ENCODE measurements around the gene AOX1.
"Not testable (repeated sequence)": the region's sequence is repeated elsewhere in the genome, so short reads cannot be mapped to it uniquely, and the experiment has no call there.

The AOX1 gene

DNA sequence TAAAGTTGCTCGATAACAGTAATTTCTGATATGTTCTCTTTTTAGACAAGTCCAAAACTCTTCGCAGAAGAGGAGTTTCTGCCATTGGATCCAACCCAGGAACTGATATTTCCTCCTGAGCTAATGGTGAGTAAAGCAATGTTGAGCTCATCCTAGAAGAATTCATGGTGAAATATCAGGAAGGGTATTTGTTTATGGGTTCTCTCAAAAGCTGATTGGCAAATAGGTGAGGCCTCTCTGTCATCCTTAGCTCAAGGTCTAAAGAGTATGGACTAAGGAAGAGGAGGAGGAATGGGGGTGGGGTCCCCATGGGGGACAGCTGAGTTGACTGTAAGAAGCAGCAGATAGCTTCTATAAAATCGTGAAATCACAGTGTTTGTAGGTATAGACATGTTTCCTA lies 18.2 kb downstream of the AOX1 start:
- DNase-seq = no peak

DNA sequence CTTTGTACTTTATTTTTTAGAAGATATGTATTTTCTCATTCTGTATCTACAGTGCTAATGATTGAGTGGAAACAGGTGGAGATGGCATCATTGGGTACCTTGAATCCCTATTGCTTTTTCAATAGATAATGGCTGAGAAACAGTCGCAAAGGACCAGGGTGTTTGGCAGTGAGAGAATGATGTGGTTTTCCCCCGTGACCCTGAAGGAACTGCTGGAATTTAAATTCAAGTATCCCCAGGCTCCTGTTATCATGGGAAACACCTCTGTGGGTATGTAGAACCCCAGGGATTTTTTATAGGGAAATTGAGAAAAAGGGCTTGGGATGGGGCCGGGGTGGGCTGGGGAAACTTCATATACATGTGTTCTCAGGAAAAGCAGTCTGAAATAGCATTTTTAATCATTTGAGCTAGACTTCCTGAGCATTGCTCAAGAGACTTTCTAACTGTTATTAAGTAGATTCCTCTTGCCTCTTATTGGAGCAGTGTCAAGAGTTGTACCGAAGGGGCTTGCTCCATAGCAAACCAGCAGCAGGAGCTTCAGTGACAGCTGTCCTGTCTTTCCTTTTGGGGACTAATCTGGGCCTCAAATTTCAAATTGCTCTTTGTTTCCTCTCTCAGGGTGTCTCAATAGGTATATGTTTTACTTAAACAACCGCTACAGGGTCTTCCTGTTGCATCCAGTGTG lies 18.9 kb downstream of the AOX1 start:
- DNase-seq = no peak

DNA sequence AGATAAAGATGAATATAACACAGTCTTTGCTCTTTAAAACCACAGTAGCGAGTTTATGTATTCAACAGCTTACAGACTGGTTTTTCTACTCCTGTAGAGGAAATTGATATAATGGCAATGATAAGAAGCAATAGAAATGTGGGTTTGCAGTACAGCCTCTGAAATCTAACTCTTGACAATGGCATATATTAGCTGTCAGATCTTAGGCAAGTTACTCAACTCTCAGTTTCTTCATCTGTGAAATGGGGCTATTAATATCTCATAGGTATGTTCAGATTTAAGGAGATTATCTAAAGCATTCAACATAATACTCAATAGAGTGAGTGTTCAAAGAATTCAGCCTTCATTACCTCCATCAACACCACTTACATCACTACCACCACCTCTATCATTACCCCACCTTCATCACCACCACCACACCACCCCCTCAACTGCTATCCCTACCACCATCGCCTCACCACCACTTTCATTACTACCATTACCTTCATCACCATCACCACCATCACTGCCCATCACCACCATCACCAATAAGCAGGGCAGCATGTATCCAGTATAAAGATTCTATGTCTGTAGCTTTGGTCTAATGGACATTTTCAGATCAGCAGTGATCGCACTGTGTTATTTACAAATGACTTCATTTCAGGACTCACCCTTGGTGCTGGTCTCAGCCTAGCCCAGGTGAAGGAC lies 22.7 kb downstream of the AOX1 start:
- no peak for DNase-seq

DNA sequence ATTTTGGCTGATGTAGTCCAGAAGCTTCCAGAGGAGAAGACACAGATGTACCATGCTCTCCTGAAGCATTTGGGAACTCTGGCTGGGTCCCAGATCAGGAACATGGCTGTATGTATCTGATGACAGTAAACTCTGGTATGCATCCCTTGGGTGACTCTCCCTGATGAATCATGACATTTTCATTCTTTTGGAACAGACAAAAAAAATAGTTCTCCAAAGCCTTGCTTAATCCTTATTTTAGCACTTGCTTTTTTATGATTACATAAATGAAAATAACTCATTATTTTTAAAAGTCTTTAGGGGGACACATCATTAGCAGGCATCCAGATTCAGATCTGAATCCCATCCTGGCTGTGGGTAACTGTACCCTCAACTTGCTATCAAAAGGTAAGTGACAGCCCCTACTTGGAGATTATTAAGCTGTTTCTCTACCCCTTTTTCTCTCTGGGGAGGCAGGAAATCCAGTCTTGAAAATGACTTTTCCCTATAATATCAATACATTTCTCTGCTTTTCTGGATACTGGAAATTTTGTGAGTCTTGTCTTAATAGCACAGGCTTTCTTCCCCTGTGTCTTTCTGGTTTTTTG lies 23.3 kb downstream of the AOX1 start:
- DNase-seq = no peak

DNA sequence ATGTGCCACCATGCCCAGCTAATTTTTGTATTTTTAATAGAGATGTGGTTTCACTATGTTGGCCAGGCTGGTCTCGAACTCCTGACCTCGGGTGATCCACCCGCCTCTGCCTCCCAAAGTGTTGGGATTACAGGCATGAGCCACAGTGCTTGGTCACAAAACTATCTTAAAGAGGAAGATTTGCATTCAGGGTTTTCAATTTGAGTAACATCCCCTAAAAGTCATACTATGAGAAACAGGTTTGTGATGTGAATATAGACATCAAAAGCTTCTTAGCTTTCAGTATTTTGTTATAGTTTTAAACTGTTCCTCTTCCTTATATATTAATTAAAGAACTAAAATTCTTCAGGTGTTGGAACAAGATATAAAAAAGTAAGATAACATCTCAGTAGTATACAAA lies 24.4 kb downstream of the AOX1 start:
- DNase-seq = not testable (repeated sequence)

GRCh38 chr2:200613692-200614091 lies 27.9 kb downstream of the AOX1 start:
- no peak for DNase-seq

- no peak for DNase-seq
Measured at GRCh38 chr2:200614249-200614648, 28.4 kb downstream of the AOX1 start.

DNA sequence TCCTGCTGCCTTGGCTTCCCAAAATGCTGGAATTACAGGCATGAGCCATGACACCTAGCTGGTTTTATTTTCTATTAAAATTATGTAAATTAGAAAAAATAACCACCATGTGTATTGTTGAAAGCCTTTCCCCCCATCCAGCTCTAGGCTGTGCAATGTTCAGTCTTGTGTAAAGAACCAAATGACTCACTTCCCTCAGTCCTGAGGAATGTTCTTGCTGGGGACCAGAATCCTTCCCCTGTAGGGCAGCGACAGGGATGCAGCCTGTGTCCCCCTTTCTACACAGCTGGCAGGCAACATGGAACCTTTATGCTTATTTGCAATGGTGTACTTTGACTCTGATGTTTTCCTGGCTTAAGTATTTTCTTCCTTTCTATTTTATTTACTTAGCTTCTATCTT lies 29.4 kb downstream of the AOX1 start:
- no peak for DNase-seq

DNA sequence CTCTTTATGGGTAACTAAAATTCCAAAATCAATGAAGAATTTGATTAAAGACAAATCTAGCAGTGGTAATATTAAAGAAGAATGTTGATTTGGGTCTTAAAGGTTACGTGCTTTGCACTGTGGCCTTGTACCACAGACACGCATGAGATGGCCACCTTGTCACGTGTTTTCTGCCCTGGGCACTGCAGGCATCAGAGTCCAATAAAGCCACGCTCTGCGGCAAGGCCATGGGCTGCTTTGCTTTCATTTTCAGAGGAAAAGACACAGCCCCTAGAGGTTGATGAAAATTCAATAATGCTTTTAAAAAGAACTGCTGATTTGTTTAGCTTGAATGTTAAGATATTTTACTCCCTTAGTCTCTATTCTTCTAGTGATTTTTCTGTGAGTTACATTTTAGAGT lies 30.4 kb downstream of the AOX1 start:
- no peak for DNase-seq

DNA sequence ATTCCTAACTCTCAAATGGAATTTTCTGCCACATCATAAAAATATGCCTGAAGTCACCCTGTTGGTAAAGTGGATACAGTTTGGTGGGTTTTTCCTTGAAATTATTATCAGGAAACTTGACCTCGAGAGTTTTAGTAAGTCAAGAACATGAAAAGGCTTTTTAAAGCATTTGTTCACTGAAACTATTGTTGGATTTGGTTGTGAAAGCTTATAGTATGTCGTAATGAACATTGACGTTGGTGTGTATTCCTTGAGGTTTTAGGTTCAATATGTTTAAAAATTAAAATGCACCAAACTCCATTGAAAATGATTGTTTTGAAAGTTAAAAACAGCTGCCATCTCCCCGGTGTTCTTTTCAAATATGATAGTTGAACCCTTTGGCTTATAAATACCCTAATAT lies 30.8 kb downstream of the AOX1 start:
- no peak for DNase-seq

DNA sequence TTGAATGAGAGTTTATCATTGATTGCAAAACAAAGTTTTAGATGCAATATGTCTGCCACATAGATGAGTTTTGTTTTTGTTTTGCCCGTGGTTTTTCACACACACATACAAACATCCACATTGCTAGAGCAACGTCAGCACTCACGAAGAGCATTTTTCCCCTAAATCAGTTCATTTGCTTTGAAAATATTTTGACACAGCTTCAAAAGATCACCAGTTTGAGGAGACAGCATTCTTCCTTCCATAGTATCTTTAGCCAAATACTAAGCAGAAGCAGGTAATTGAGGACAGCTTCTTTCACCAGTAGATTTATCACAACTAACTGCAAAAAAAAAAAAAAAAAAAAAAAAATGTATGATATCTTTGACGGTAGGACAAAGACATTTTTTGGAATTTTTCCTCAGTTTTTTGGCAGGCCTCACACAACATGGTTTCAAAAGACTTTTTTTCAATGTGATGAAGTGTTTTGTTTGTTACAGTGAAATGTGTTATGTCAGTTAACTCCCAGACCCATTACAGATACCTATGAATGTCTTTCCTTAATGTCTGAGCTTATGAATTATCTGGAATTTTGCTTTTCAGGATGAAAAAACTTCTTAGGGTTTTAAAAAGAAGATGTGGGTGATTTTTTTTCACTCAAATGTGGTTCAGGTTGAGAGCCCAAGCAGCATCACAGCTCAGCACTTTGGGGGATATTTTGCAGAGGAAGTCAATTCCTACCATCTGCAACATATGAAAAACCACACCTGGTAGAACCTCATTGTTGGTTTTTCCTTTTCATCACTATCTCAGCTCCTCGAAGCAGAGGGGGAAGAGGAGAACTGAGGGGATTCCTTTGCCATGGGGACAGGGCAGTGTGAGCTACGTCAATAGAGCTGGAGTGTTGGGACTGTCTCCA lies 31.6 kb downstream of the AOX1 start:
- DNase-seq = no peak

GRCh38 chr2:200618054-200618419 lies 32.2 kb downstream of the AOX1 start:
- no peak for DNase-seq

DNA sequence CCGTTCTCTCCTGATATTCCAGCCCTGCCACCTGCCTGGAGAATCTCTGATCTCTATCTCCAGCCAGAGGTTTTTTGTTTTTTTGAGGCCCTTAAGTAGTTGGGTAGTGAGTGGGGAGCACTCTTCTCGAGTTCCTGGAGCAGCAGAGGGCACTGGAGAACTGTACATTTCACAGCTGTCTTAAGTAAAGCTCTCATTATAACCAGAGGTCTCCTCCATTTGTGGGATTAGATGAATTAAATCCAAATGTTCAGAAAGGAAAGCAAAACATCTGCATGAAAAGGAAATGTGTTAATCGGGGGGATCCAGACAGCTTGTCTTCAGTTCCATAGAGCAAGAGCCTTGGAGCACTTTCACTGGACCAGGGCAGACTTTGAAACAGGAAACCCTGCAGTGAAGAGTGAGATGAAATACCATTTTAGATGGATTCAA lies 32.8 kb downstream of the AOX1 start:
- no peak for DNase-seq

GRCh38 chr2:200619279-200619678 lies 33.5 kb downstream of the AOX1 start:
- no peak for DNase-seq

GRCh38 chr2:200620606-200621390 lies 35.0 kb downstream of the AOX1 start:
- DNase-seq = no peak

- DNase-seq = no peak
Measured at GRCh38 chr2:200622106-200622505, 36.3 kb downstream of the AOX1 start.

DNA sequence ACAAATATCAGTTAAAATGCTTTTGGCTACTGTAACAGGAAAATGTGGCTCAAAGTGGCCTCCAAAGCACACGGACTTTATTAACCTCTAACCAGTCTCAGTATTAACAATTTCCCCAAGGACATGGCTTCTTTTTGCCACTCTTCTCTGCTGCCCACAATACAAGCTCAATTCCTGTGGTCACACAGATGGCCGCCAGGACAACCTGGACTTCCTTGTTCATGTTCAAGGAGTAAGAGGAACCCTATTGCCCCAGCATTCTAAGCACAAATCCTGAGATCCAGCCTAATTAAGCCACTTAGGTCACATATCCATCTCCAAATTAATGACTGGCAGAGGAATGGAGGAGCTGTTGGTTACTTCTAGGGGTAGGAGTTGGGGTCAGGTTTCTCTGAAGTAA lies 38.2 kb downstream of the AOX1 start:
- no peak for DNase-seq

DNA sequence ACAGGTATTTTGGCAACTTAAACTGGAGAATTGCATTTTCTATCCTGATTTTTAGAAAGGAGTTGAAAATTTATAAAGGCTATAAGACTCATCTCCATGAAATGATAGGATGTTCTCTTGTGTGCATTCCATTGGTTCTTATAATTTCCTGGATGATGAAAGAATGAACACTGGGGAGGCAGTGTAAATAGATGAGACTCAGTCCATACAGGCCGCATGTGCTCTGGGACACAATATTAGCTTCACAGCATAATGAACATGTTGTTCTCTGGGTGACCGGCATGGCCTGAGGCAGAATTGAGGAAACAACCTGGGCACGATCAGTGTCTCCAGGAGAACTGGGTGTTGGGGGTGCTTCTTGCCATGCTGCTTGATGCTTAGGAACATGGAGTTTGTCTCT lies 38.8 kb downstream of the AOX1 start:
- DNase-seq = no peak

GRCh38 chr2:200625282-200625681 lies 39.5 kb downstream of the AOX1 start:
- DNase-seq = no peak

DNA sequence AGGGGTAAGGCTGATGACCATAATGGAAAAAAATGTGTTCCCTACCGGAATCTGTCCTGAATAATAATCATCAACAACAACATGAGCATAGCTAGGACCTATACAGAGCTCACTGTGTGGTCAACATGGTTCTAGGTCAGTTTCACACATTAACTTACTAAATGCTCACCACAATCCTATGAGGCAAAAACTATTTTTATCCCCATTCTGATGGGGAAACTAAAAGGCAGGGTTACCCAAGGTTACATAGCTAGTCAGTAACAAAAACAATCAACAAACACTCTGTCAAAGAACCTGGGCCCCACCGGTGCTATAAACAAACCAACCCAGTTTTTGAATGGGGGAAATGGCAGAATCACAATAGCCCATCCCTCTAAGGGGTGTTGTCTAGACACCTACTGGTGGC lies 40.1 kb downstream of the AOX1 start:
- no peak for DNase-seq

DNA sequence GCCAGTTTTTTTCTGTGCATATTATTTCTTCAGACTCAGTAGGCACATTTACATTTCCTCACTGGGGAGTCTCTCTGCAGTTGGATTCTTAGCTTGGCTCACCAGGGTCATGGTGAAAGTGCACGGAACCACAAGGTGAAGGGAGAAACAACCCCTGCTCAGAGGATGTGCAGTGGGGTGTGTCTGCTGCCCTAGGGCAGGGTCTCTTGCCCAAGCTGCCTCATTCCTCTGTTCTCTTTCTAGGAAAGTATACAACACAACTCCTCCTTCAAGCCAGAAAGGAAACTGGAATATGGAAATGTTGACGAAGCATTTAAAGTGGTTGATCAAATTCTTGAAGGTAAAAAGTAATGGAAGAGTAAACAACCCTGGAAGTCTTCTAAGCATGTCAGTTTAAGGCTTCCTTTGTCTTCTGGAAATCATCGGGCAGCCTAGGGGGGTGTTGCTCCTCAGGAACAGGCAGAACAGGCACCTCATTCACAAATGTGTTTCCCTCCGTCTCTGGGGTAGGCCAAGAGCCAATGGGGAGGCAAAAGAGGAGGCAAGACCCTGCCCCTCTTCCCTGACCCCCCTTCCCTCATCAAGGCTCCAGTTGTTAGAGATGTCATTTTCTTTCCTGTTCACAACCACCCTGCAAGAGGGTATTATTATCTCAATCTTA lies 41.4 kb downstream of the AOX1 start:
- no peak for DNase-seq

DNA sequence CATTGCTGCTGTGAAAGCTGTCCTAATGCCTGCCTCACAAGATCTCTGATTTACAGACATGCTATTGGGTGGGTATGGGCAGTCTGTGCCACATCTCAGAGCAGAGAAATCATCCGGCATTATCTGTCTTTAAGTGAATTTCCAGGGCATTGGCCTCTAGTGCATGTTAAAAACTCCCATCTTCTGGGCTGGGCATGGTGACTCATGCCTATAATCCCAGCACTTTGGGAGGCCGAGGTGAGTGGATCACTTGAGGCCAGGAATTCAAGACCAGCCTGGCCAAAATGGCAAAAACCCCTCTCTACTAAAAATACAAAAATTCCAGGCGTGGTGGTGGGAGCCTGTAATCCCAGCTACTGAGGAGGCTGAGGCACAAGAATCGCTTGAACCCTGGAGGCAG lies 42.6 kb downstream of the AOX1 start:
- DNase-seq = not testable (repeated sequence)

All from KG1 (cell line).